K562 (cell line): Measurements from ENCODE around the gene MMP19. TPM values are rescaled to one million over a fixed set of nuclear protein-coding genes. Genes with fewer than 3 reads are reported as not detected.

Source experiments
- ATAC-seq: fragments of 200-7000 bp; cut with Tn5 transposase; 3 replicates; pipeline ENCODE4 v1.9.1; 2020; ENCODE audit warnings: moderate library complexity
- BruUV-seq: library from RNA; stranded (reverse); fragments of 400-500 nt; replicated peaks from 2 replicates; lab custom pipeline; 2021; lab: Mats Ljungman, UMichigan
- CTCF ChIA-PET: fragments of 300-600 bp; formaldehyde crosslinking; extraction: SDS; loops from one replicate; lab custom pipeline; 2021; ENCODE audit warnings: low intra/inter-chr PET ratio; lab: Yijun Ruan, JAX
- POLR2A ChIA-PET: fragments of 300-600, 350-650 bp; sonication (Branson Sonifier 250); formaldehyde crosslinking; extraction: SDS; loops from one replicate; lab custom pipeline; 2021; ENCODE audit warnings: antibody characterized with exemption, inconsistent platforms; lab: Yijun Ruan, JAX
- DNase-seq, 4 experiments: peaks; one replicate each; pipeline versions ENCODE4 v3.0.0 to v3.0.0-alpha.2; 2011 to 2018; ENCODE audit warnings: low spot score in 3 of 4, mixed read lengths in 3 of 4; ENCODE audit errors: extremely low read depth in 1 of 4
- FAIRE-seq: peaks from 2 replicates; lab custom pipeline; 2011; peaks lifted over from hg19 to GRCh38; lab: Jason Lieb, UNC
- H2AFZ ChIP-seq: 2 replicates; pipeline ENCODE4 v1.6.0; 2011; ENCODE audit warnings: low read depth, low read length, control low read depth, inconsistent platforms
- H3K27ac ChIP-seq: fragments of 200-600 bp; 3 replicates; pipeline ENCODE4 v1.8.0; 2011; ENCODE audit warnings: low read depth, mild to moderate bottlenecking, control low read depth, inconsistent platforms, low read length, moderate library complexity, mixed read lengths; ENCODE audit errors: extremely low read depth
- H3K27me3 ChIP-seq, 2 experiments: fragments of 300-600 bp in 1 of 2; 2 replicates in 1 of 2; 3 replicates in 1 of 2; pipeline versions ENCODE4 v1.6.0 to v1.8.0; 2011; ENCODE audit warnings: inconsistent platforms in 2 of 2, low read length in 2 of 2, mild to moderate bottlenecking in 1 of 2, mixed read lengths in 1 of 2, moderate library complexity in 1 of 2; ENCODE audit not compliant: control insufficient read depth in 2 of 2, insufficient read depth in 2 of 2
- H3K36me3 ChIP-seq: fragments of 300-600 bp; 3 replicates; pipeline ENCODE4 v1.8.0; 2011; ENCODE audit warnings: mild to moderate bottlenecking, low read length, inconsistent platforms; ENCODE audit not compliant: control insufficient read depth, insufficient read depth
- H3K4me1 ChIP-seq, 2 experiments: fragments of 200-600 bp in 1 of 2; replicated peaks in 1 of 2; 2 replicates in 1 of 2; 3 replicates in 1 of 2; pipeline versions ENCODE4 v1.5.1 to v1.8.0; 2011; ENCODE audit warnings: inconsistent platforms in 2 of 2, low read length in 2 of 2, mild to moderate bottlenecking in 1 of 2, mixed read lengths in 1 of 2, moderate library complexity in 1 of 2; ENCODE audit not compliant: control insufficient read depth in 2 of 2, insufficient read depth in 2 of 2
- H3K4me2 ChIP-seq: 2 replicates; pipeline ENCODE4 v1.6.1; 2011; ENCODE audit warnings: low read length, control low read depth, inconsistent platforms, mixed read lengths; ENCODE audit not compliant: insufficient read depth
- H3K4me3 ChIP-seq: fragments of 200-600 bp; sonication (generic), shearing (Covaris generic); 2 replicates; pipeline ENCODE4 v1.5.1; 2016; ENCODE audit warnings: control low read depth, inconsistent platforms
- H3K79me2 ChIP-seq: fragments of 200-600 bp; 3 replicates; pipeline ENCODE4 v1.8.0; 2011; ENCODE audit warnings: low read length, inconsistent platforms; ENCODE audit not compliant: control insufficient read depth, insufficient read depth
- H3K9ac ChIP-seq, 2 experiments: 2 replicates each; pipeline versions ENCODE4 v1.6.0 to v1.6.1; 2011; ENCODE audit warnings: low read depth in 2 of 2, low read length in 2 of 2, control low read depth in 1 of 2, inconsistent platforms in 1 of 2, mild to moderate bottlenecking in 1 of 2, mixed read lengths in 1 of 2; ENCODE audit not compliant: insufficient read depth in 1 of 2
- H3K9me1 ChIP-seq: one replicate; pipeline ENCODE4 v1.6.0; 2011; ENCODE audit warnings: inconsistent platforms, mild to moderate bottlenecking, low read length, moderate library complexity; ENCODE audit not compliant: control insufficient read depth, insufficient read depth
- H3K9me3 ChIP-seq: replicated peaks from 2 replicates; pipeline ENCODE4 v1.5.1; 2011; ENCODE audit warnings: low read depth, low read length, inconsistent platforms; ENCODE audit not compliant: control insufficient read depth, insufficient read depth
- H4K20me1 ChIP-seq: replicated peaks from 2 replicates; pipeline ENCODE4 v1.6.1; 2011; ENCODE audit warnings: low read length, inconsistent platforms, mixed read lengths; ENCODE audit not compliant: control insufficient read depth, insufficient read depth
- NELFE ChIP-seq: IDR thresholded peaks from 2 replicates; pipeline ENCODE4 v1.6.1; 2011; ENCODE audit warnings: mild to moderate bottlenecking; ENCODE audit not compliant: insufficient read depth, insufficient read length
- NR4A1 ChIP-seq, 2 experiments: fragments of 250-450 bp in 1 of 2; fragments of 450-650 bp in 1 of 2; sonication (Bioruptor Pico) in 1 of 2; IDR thresholded peaks; 2 replicates each; pipeline versions ENCODE4 v1.4.0 to v1.6.1; 2016 to 2020; ENCODE audit warnings: mild to moderate bottlenecking in 2 of 2, missing compliant biosample characterization in 1 of 2, missing genetic modification characterization in 1 of 2, moderate library complexity in 1 of 2
- RBM22 ChIP-seq: fragments of 200-400 bp; formaldehyde crosslinking; IDR thresholded peaks from 2 replicates; pipeline ENCODE4 v1.6.1; 2018; ENCODE audit warnings: low read length, low read depth; ENCODE audit not compliant: poor library complexity, severe bottlenecking
- SPI1 ChIP-seq: IDR thresholded peaks from 2 replicates; pipeline ENCODE4 v1.6.1; 2011; ENCODE audit warnings: low read depth, low read length, control low read depth, borderline replicate concordance
- TCF3 ChIP-seq: sonication (generic); formaldehyde crosslinking; IDR thresholded peaks from 2 replicates; pipeline ENCODE4 v1.4.0; 2020; ENCODE audit warnings: mild to moderate bottlenecking, missing genetic modification reagents
- TEAD2 ChIP-seq: fragments of 450-650 bp; IDR thresholded peaks from 2 replicates; pipeline ENCODE4 v1.6.1; 2016; ENCODE audit warnings: missing genetic modification characterization, control low read depth, missing compliant biosample characterization
- ZNF830 ChIP-seq: fragments of 250-450 bp; sonication (Bioruptor Pico); IDR thresholded peaks from 2 replicates; pipeline ENCODE4 v1.5.0; 2021; ENCODE audit warnings: mild to moderate bottlenecking
- WGBS: fragments of 100-300 bp; shearing (Covaris generic); methylation state at CpG from one replicate; pipeline ENCODE4 v1.1.6; 2016; ENCODE audit warnings: low coverage, mixed read lengths; ENCODE audit not compliant: insufficient coverage; ENCODE audit errors: missing lambda C conversion rate; 5-methylcytosine and 5-hydroxymethylcytosine counted together
- in situ Hi-C: fragments of 300-500 bp; cut with MboI; formaldehyde crosslinking; loops from 4 replicates; pipeline ENCODE4 v1.15.0; 2018; ENCODE audit warnings: inconsistent platforms, mixed read lengths
- intact Hi-C: fragments of 100-400 bp; cut with micrococcal nuclease; formaldehyde crosslinking; loops from 2 replicates; pipeline ENCODE4 v1.14.2; 2022
- polyA plus RNA-seq, 8 experiments: library from polyadenylated mRNA; depleted of rRNA in 4 of 8; stranded (reverse) in 5 of 8; unstranded in 3 of 8; fragments of >200 nt; fragmentation: Nextera tagmentation in 2 of 8; fragmentation: Illumina TruSeq in 1 of 8; extraction: Ambion mirVana in 2 of 8; extraction: Trizol in 1 of 8; gene quantifications; 2 replicates each; pipeline versions ENCODE4 v1.2.1 to v1.2.3, GENCODE V29; 2011 to 2014; ENCODE audit warnings: inconsistent platforms in 1 of 8, missing spikeins in 1 of 8
- total RNA-seq, 7 experiments: library from RNA; depleted of rRNA in 6 of 7; stranded (reverse); fragments of >200 nt in 6 of 7; fragmentation: Illumina TruSeq in 2 of 7; extraction: Trizol in 2 of 7; gene quantifications; 2 replicates each; pipeline versions ENCODE4 v1.2.1 to v1.2.3, GENCODE V29; 2011 to 2021; ENCODE audit warnings: low replicate concordance in 1 of 7
- TF ChIP-seq, protein P1 (sequence below): fragments of 450-650 bp; IDR thresholded peaks from 2 replicates; pipeline ENCODE4 v1.6.1; 2018; ENCODE audit not compliant: partially characterized antibody
- TF ChIP-seq, protein P2 (sequence below), 2 experiments: fragments of 450-650 bp in 1 of 2; sonication (generic) in 1 of 2; formaldehyde crosslinking in 1 of 2; IDR thresholded peaks in 1 of 2; conservative IDR thresholded peaks in 1 of 2; 2 replicates each; pipeline versions ENCODE4 v1.6.1 to v1.8.1; 2016 to 2023; ENCODE audit warnings: mild to moderate bottlenecking in 2 of 2, moderate library complexity in 2 of 2, inconsistent platforms in 1 of 2, missing genetic modification reagents in 1 of 2

Gene MMP19
- total and polyA plus RNA-seq, 9 of the 15 experiments (the other 6 are each of a cell fraction or from before 2014, with no cell fraction given) = 0.14 to 1.6 (median 0.66) TPM

DNA sequence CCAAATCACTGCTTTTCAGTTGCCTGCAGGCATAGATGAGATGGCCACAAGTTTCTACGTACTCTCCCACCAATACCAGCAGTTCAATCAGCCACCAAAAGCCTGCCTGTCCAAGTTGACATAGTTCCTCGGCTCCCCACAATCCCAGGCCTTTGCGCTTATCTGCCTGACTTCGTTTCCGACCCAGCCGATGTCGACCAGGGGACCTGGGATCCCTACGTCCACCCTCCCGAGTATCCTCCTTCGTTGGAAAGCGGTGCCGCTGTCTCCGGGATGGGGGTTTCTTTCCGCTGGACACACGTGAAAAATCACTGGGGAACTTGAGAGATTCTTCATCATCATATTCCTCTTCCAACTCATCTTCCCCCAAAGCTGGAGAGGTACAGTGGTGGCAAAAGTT is 14.9 kb downstream of the MMP19 start:
- 69% methylated on average over 15 of the region's 15 CpGs for WGBS
- in situ Hi-C loops (no loop called here), intact Hi-C loops (loop anchor here (5.0 kb wide), 1 partner anchor 214 kb away; the partner anchor contains the start of gene RPS26)
- no peak for DNase-seq
- BruUV-seq = no TSS peak
- TF ChIP-seq SPI1 (no peak), RBM22 (no peak)
- ChIA-PET POLR2A (interaction anchor here (0.5 to 1.9 kb wide), 5 partner anchors 10 to 506 kb away, joined by 3 to 10 read pairs (median 3); partner anchors contain the start of genes ORMDL2 and SARNP), CTCF (no interaction called here)
- Histone ChIP-seq H3K27ac (peak overlapping the region; percentile 26; the same call in 2 of the 3 replicates), H4K20me1 (peaks cover 4% of the 10 kb centered on the region; the same call in 1 of the 2 replicates), H3K9me1 (no peaks in the 10 kb centered on the region), H3K4me3 (peak overlapping the region; percentile 31), H3K9me3 (no peaks in the 10 kb centered on the region), H3K79me2 (peaks cover 61% of the 10 kb centered on the region), H3K9ac (peak overlapping the region; percentile 37 to 78; a peak in 3 of 4 replicates), H3K27me3 (no peaks in the 10 kb centered on the region), H2AFZ (no peak overlapping the region), H3K36me3 (peaks cover 46% of the 10 kb centered on the region; the same call in 2 of the 3 replicates), H3K4me2 (peak overlapping the region; percentile 94), H3K4me1 (peaks cover 28 to 38% of the 10 kb centered on the region in 2 experiments; a peak in 4 of 5 replicates)
- FAIRE-seq = no peak
- no peak for ATAC-seq

DNA sequence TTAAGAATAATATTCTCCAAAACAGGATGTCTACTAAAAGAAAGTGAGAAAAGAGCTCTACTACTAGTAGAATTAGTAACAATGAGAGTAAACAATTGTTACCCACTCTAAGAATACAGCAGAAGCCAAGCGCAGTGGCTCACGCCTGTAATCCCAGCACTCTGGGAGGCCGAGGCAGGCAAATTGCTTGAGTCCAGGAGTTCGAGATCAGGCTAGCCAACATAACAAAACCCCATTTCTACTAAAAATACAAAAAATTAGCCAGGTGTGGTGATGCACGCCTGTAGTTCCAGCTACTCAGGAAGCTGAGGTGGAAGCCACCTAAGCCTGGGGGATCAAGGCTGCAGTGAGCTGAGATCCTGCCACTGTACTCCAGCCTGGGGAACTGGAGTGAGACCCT is 18.0 kb downstream of the MMP19 start:
- in situ Hi-C loops (no loop called here), intact Hi-C loops (loop anchor here (5.0 kb wide), 1 partner anchor 218 kb away; the partner anchor contains the start of gene RPS26)
- CTCF ChIA-PET = no interaction called here
- no peak overlapping the region for H3K27ac ChIP-seq
- POLR2A ChIA-PET = interaction anchor here (0.7 to 1.2 kb wide), 4 partner anchors 10 to 14 kb away, joined by 3 to 4 read pairs (median 3); no protein-coding TSS in a partner anchor
- H3K9me3 ChIP-seq = no peaks in the 10 kb centered on the region
- H2AFZ ChIP-seq = no peak overlapping the region
- WGBS = 84% methylated on average over 5 of the region's 5 CpGs
- peaks cover 76% of the 10 kb centered on the region for H3K36me3 ChIP-seq
- peaks cover 55% of the 10 kb centered on the region for H3K79me2 ChIP-seq
- no peaks in the 10 kb centered on the region for H3K27me3 ChIP-seq
- BruUV-seq = no TSS peak
- peak overlapping the region; percentile 9; the same call in 1 of the 2 replicates for H3K4me2 ChIP-seq
- H3K9ac ChIP-seq = 0 out of 4 replicates have a peak overlapping the region, but pooled peaks of 1 of the 2 experiments have one; percentile 17
- H3K4me1 ChIP-seq = peaks cover 19 to 20% of the 10 kb centered on the region in 2 experiments; a peak in 4 of 5 replicates
- DNase-seq = no peak
- ATAC-seq = no peak
- no peak for FAIRE-seq
- no peak overlapping the region for H3K4me3 ChIP-seq
- peaks cover 4% of the 10 kb centered on the region; the same call in 1 of the 2 replicates for H4K20me1 ChIP-seq
- H3K9me1 ChIP-seq = no peaks in the 10 kb centered on the region
- TF ChIP-seq TEAD2 (tag) = no peak
- no peak for TF ChIP-seq ZNF830
- no peak for TF ChIP-seq TCF3
- TF ChIP-seq, protein P1, sequence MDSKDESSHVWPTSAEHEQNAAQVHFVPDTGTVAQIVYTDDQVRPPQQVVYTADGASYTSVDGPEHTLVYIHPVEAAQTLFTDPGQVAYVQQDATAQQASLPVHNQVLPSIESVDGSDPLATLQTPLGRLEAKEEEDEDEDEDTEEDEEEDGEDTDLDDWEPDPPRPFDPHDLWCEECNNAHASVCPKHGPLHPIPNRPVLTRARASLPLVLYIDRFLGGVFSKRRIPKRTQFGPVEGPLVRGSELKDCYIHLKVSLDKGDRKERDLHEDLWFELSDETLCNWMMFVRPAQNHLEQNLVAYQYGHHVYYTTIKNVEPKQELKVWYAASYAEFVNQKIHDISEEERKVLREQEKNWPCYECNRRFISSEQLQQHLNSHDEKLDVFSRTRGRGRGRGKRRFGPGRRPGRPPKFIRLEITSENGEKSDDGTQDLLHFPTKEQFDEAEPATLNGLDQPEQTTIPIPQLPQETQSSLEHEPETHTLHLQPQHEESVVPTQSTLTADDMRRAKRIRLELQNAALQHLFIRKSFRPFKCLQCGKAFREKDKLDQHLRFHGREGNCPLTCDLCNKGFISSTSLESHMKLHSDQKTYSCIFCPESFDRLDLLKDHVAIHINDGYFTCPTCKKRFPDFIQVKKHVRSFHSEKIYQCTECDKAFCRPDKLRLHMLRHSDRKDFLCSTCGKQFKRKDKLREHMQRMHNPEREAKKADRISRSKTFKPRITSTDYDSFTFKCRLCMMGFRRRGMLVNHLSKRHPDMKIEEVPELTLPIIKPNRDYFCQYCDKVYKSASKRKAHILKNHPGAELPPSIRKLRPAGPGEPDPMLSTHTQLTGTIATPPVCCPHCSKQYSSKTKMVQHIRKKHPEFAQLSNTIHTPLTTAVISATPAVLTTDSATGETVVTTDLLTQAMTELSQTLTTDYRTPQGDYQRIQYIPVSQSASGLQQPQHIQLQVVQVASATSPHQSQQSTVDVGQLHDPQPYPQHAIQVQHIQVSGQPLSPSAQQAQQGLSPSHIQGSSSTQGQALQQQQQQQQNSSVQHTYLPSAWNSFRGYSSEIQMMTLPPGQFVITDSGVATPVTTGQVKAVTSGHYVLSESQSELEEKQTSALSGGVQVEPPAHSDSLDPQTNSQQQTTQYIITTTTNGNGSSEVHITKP = no peak
- TF ChIP-seq NR4A1 (CRISPR knock-in tag; IDR thresholded peaks at IDR 0.05) = no peak
- no peak for TF ChIP-seq NR4A1 (tag; IDR thresholded peaks at IDR 0.05)
- TF ChIP-seq, protein P2, sequence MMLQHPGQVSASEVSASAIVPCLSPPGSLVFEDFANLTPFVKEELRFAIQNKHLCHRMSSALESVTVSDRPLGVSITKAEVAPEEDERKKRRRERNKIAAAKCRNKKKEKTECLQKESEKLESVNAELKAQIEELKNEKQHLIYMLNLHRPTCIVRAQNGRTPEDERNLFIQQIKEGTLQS (IDR thresholded peaks at IDR 0.05) = no peak
- TF ChIP-seq, protein P2 (CRISPR knock-in tag; conservative IDR thresholded peaks at IDR 0.05) = no peak
- no peak for TF ChIP-seq NELFE
